Measurements from ENCODE around the gene SCAMP3.
"Not testable (repeated sequence)": the region's sequence is repeated elsewhere in the genome, so short reads cannot be mapped to it uniquely, and the experiment has no call there.

- TF ChIP-seq CTCF (IDR thresholded peaks at IDR 0.05; ENCODE audit: low read depth, low read length, missing input control); YY1 (IDR thresholded peaks at IDR 0.05); JUND (IDR thresholded peaks at IDR 0.05); GABPA (IDR thresholded peaks at IDR 0.05 in 1 of 2, conservative IDR thresholded peaks at IDR 0.05 in 1 of 2); FOXA2 (IDR thresholded peaks at IDR 0.05); RAD21 (IDR thresholded peaks at IDR 0.05); ATF3 (IDR thresholded peaks at IDR 0.05); NR2F2 (IDR thresholded peaks at IDR 0.05); REST (IDR thresholded peaks at IDR 0.05); MAX (IDR thresholded peaks at IDR 0.05); RXRA (IDR thresholded peaks at IDR 0.05): not testable (repeated sequence)
Observed at GRCh38 chr1:155231302-155231701, 30.9 kb downstream of the SCAMP3 start.
